NT2/D1 (cell line): ENCODE data around the gene MED16.

Experiments
- SUZ12 ChIP-seq: IDR thresholded peaks from 2 replicates; pipeline ENCODE4 v1.6.1; 2011; ENCODE audit not compliant: insufficient read length, insufficient read depth; ENCODE audit errors: extremely low read depth
- YY1 ChIP-seq: IDR thresholded peaks from 2 replicates; pipeline ENCODE4 v1.6.1; 2011; ENCODE audit not compliant: insufficient read length, insufficient read depth
- ZNF274 ChIP-seq: IDR thresholded peaks from 2 replicates; pipeline ENCODE4 v1.6.1; 2011; ENCODE audit warnings: mild to moderate bottlenecking, low read depth, low read length

GRCh38 chr19:861756-862580, 31.0 kb downstream of the MED16 start:
- TF ChIP-seq ZNF274: no peak
- TF ChIP-seq YY1: no peak
- TF ChIP-seq SUZ12: no peak
